GM21723 (cell line): ENCODE data around the gene LRRC4.

ENCODE experiments used
- ATAC-seq: cut with Tn5 transposase; IDR thresholded peaks from one replicate; pipeline ENCODE4 v1.9.1; 2021; ENCODE audit warnings: mild to moderate bottlenecking, moderate library complexity; ENCODE audit not compliant: unreplicated experiment

Gene LRRC4

GRCh38 chr7:128032605-128033235 is 1.5 kb upstream of the LRRC4 start:
- ATAC-seq: no peak

GRCh38 chr7:128031901-128032604 is 816 bp upstream of the LRRC4 start:
- ATAC-seq: peak; percentile 50

- ATAC-seq: no peak
Observed at GRCh38 chr7:128030263-128030653, 979 bp downstream of the LRRC4 start.

GRCh38 chr7:128029405-128029995 is 1.7 kb downstream of the LRRC4 start:
- ATAC-seq: no peak

- no peak for ATAC-seq
Observed at GRCh38 chr7:128027485-128027980, 3.7 kb downstream of the LRRC4 start.

- no peak for ATAC-seq
Observed at GRCh38 chr7:128026551-128026950, 4.7 kb downstream of the LRRC4 start.

- no peak for ATAC-seq
Observed at GRCh38 chr7:128025819-128026218, 5.4 kb downstream of the LRRC4 start.

- no peak for ATAC-seq
Observed at GRCh38 chr7:128025380-128025779, 5.9 kb downstream of the LRRC4 start.

- no peak for ATAC-seq
Observed at GRCh38 chr7:128024151-128024550, 7.1 kb downstream of the LRRC4 start.

GRCh38 chr7:128022631-128023532 is 8.4 kb downstream of the LRRC4 start:
- no peak for ATAC-seq

GRCh38 chr7:128021366-128021765 is 9.9 kb downstream of the LRRC4 start:
- ATAC-seq: no peak

GRCh38 chr7:128020159-128020558 is 11.1 kb downstream of the LRRC4 start:
- no peak for ATAC-seq

- no peak for ATAC-seq
Observed at GRCh38 chr7:128019288-128019687, 11.9 kb downstream of the LRRC4 start.

GRCh38 chr7:128017862-128018845 is 13.1 kb downstream of the LRRC4 start:
- ATAC-seq: no peak

GRCh38 chr7:128017460-128017859 is 13.8 kb downstream of the LRRC4 start:
- ATAC-seq: no peak

- no peak for ATAC-seq
Observed at GRCh38 chr7:128014811-128015210, 16.4 kb downstream of the LRRC4 start.

GRCh38 chr7:128011131-128011661 is 20.0 kb downstream of the LRRC4 start:
- no peak for ATAC-seq

- no peak for ATAC-seq
Observed at GRCh38 chr7:128010391-128011127, 20.7 kb downstream of the LRRC4 start.

- no peak for ATAC-seq
Observed at GRCh38 chr7:128008744-128009143, 22.5 kb downstream of the LRRC4 start.
